Endothelial cell of umbilical vein (primary cell): ENCODE measurements around the gene JADE3. TPM values are rescaled to one million over a fixed set of nuclear protein-coding genes. Genes with fewer than 3 reads are reported as not detected.

Source experiments
- BruUV-seq: library from RNA; stranded (reverse); fragments of 400-500 nt; replicated peaks from 2 replicates; lab custom pipeline; 2021; lab: Mats Ljungman, UMichigan
- CTCF ChIA-PET: fragments of 300-600, 350-600 bp; sonication (Branson Sonifier 250); formaldehyde crosslinking; loops from one replicate; lab custom pipeline; 2021; ENCODE audit warnings: antibody characterized with exemption, inconsistent platforms; lab: Charles Lee
- POLR2A ChIA-PET: fragments of 300-600, 350-600 bp; sonication (Branson Sonifier 250); formaldehyde crosslinking; loops from one replicate; lab custom pipeline; 2021; ENCODE audit warnings: antibody characterized with exemption, inconsistent platforms; lab: Charles Lee
- DNase-seq: peaks from one replicate; pipeline ENCODE4 v3.0.0-alpha.2; 2011; ENCODE audit warnings: low read depth, low spot score
- FAIRE-seq: peaks from 2 replicates; lab custom pipeline; 2011; peaks lifted over from hg19 to GRCh38; lab: Jason Lieb, UNC
- H2AFZ ChIP-seq: 2 replicates; pipeline ENCODE4 v1.6.0; 2012; ENCODE audit warnings: low read depth, low read length, control low read depth, inconsistent platforms
- H3K27ac ChIP-seq: 2 replicates; pipeline ENCODE4 v1.5.1; 2011; ENCODE audit warnings: low read depth, mild to moderate bottlenecking, control low read depth, low read length, moderate library complexity; ENCODE audit not compliant: insufficient read depth
- H3K27me3 ChIP-seq, 2 experiments: 2 replicates each; pipeline versions ENCODE4 v1.6.0 to v1.6.1; 2011; ENCODE audit warnings: low read length in 2 of 2, mixed read lengths in 1 of 2; ENCODE audit not compliant: control insufficient read depth in 2 of 2, insufficient read depth in 2 of 2
- H3K36me3 ChIP-seq, 2 experiments: 2 replicates in 1 of 2; 3 replicates in 1 of 2; pipeline ENCODE4 v1.5.1; 2011; ENCODE audit warnings: low read length in 2 of 2, mild to moderate bottlenecking in 1 of 2, moderate library complexity in 1 of 2; ENCODE audit not compliant: control insufficient read depth in 2 of 2, insufficient read depth in 2 of 2; ENCODE audit errors: extremely low read depth in 1 of 2
- H3K4me1 ChIP-seq: 3 replicates; pipeline ENCODE4 v1.5.1; 2011; ENCODE audit warnings: mild to moderate bottlenecking, low read length; ENCODE audit not compliant: control insufficient read depth, insufficient read depth; ENCODE audit errors: extremely low read depth
- H3K4me2 ChIP-seq: 2 replicates; pipeline ENCODE4 v1.6.1; 2011; ENCODE audit warnings: low read length, control low read depth, mixed read lengths; ENCODE audit not compliant: insufficient read depth
- H3K4me3 ChIP-seq, 3 experiments: fragments of 200-600 bp in 1 of 3; sonication (generic), shearing (Covaris generic) in 1 of 3; replicated peaks in 1 of 3; 2 replicates each; pipeline ENCODE4 v1.5.1; 2011 to 2016; ENCODE audit warnings: control low read depth in 3 of 3, low read length in 3 of 3, mild to moderate bottlenecking in 2 of 3, inconsistent platforms in 1 of 3, low read depth in 1 of 3, moderate library complexity in 1 of 3; ENCODE audit not compliant: insufficient read depth in 1 of 3
- H3K79me2 ChIP-seq: 2 replicates; pipeline ENCODE4 v1.6.0; 2012; ENCODE audit warnings: low read length, inconsistent platforms; ENCODE audit not compliant: control insufficient read depth, insufficient read depth
- H3K9ac ChIP-seq: replicated peaks from 2 replicates; pipeline ENCODE3; 2011; ENCODE audit warnings: low read length, control low read depth; ENCODE audit not compliant: insufficient read depth; ENCODE audit errors: extremely low read depth
- H3K9me1 ChIP-seq: replicated peaks from 3 replicates; pipeline ENCODE4 v1.6.0; 2011; ENCODE audit warnings: mild to moderate bottlenecking, low read length; ENCODE audit not compliant: control insufficient read depth, insufficient read depth; ENCODE audit errors: extremely low read depth
- H3K9me3 ChIP-seq: replicated peaks from 2 replicates; pipeline ENCODE4 v1.5.1; 2012; ENCODE audit warnings: low read length, inconsistent platforms; ENCODE audit not compliant: control insufficient read depth, insufficient read depth
- H4K20me1 ChIP-seq: replicated peaks from 2 replicates; pipeline ENCODE3; 2011; ENCODE audit warnings: mild to moderate bottlenecking, low read length; ENCODE audit not compliant: control insufficient read depth, insufficient read depth; ENCODE audit errors: extremely low read depth
- CTCF ChIP-seq, 2 donors: IDR thresholded peaks; 1 replicate in 1 of 2; 2 replicates in 1 of 2; pipeline ENCODE4 v1.5.1; 2011; ENCODE audit warnings: low read length in 2 of 2, mild to moderate bottlenecking in 2 of 2, moderate library complexity in 2 of 2, control low read depth in 1 of 2, inconsistent platforms in 1 of 2, low read depth in 1 of 2; ENCODE audit not compliant: insufficient read depth in 1 of 2; ENCODE audit errors: extremely low read depth in 1 of 2
- EZH2 ChIP-seq: IDR thresholded peaks from 2 replicates; pipeline ENCODE4 v1.6.1; 2012; ENCODE audit warnings: borderline replicate concordance, low read depth, mild to moderate bottlenecking, moderate library complexity, low read length, inconsistent platforms; ENCODE audit not compliant: severe bottlenecking
- FOS ChIP-seq: IDR thresholded peaks from 2 replicates; pipeline ENCODE4 v1.6.1; 2011; ENCODE audit warnings: mild to moderate bottlenecking, low read length, moderate library complexity, borderline replicate concordance; ENCODE audit not compliant: insufficient read depth
- GATA2 ChIP-seq: IDR thresholded peaks from 2 replicates; pipeline ENCODE4 v1.7.0; 2011; ENCODE audit warnings: low read depth, mild to moderate bottlenecking, moderate library complexity, mixed read lengths, low read length; ENCODE audit not compliant: insufficient read length, insufficient read depth
- JUN ChIP-seq: IDR thresholded peaks from 2 replicates; pipeline ENCODE4 v1.6.1; 2011; ENCODE audit warnings: borderline replicate concordance, low read depth; ENCODE audit not compliant: insufficient read length, insufficient read depth
- MAX ChIP-seq: IDR thresholded peaks from 2 replicates; pipeline ENCODE4 v1.6.1; 2011; ENCODE audit not compliant: insufficient read depth, insufficient read length
- MYC ChIP-seq: IDR thresholded peaks from one replicate; pipeline ENCODE4 v1.6.1; 2011; ENCODE audit warnings: mild to moderate bottlenecking, low read depth, low read length
- POLR2A ChIP-seq: IDR thresholded peaks from 2 replicates; pipeline ENCODE4 v1.6.1; 2012; ENCODE audit warnings: low read depth, mild to moderate bottlenecking, control low read depth, low read length
- POLR2AphosphoS5 ChIP-seq: IDR thresholded peaks from 2 replicates; pipeline ENCODE4 v1.6.1; 2012; ENCODE audit warnings: low read depth, mild to moderate bottlenecking, control low read depth, low read length, moderate library complexity; ENCODE audit not compliant: insufficient read depth
- dilution Hi-C: fragments of 300-500 bp; cut with MboI; formaldehyde crosslinking; loops from one replicate; pipeline ENCODE4 v1.15.0; 2019; ENCODE audit warnings: low sequenced_read_pairs; ENCODE audit not compliant: extremely low pct_ligation_motif_present
- intact Hi-C: fragments of 100-400 bp; cut with micrococcal nuclease; formaldehyde crosslinking; loops from one replicate; pipeline ENCODE4 v1.10.0; 2022
- polyA plus RNA-seq, 4 experiments: library from polyadenylated mRNA; depleted of rRNA in 3 of 4; stranded (reverse) in 3 of 4; unstranded in 1 of 4; fragments of >200 nt; gene quantifications; 2 replicates each; pipeline versions ENCODE4 v1.2.1 to v1.2.3, GENCODE V29; 2011 to 2012; ENCODE audit warnings: missing spikeins in 1 of 4
- total RNA-seq: library from RNA; stranded (reverse); gene quantifications from 2 replicates; pipeline ENCODE4 v1.2.3, GENCODE V29; 2021

JADE3 gene
- total and polyA plus RNA-seq, 2 donors (not counting 3 experiments of a cell fraction or from before 2014, with no cell fraction given), result 4.9 to 18.4 TPM

GRCh38 chrX:46953137-46953527 is 40.9 kb downstream of the JADE3 start:
- no peak for FAIRE-seq
- CTCF ChIA-PET, result no interaction called here

More at GRCh38 chrX:46953137-46953527, 40.9 kb downstream of the JADE3 start:
- Histone ChIP-seq H3K27ac (no peak overlapping the region), H3K4me2 (no peak overlapping the region), H3K9me1 (no peaks in the 10 kb centered on the region), H3K27me3 (no peaks in the 10 kb centered on the region), H4K20me1 (no peaks in the 10 kb centered on the region), H3K9ac (no peak overlapping the region), H3K79me2 (peaks cover 2% of the 10 kb centered on the region), H3K9me3 (no peaks in the 10 kb centered on the region), H3K4me1 (peaks cover 13% of the 10 kb centered on the region), H2AFZ (no peak overlapping the region), H3K4me3 (no peak overlapping the region), H3K36me3 (no peaks in the 10 kb centered on the region)
- no peak for TF ChIP-seq MYC
- no peak for TF ChIP-seq EZH2
- no peak for TF ChIP-seq GATA2
- no peak for TF ChIP-seq POLR2A
- TF ChIP-seq FOS, result no peak
- no peak for TF ChIP-seq CTCF (IDR thresholded peaks at IDR 0.05; ENCODE audit: extremely low read depth in 1 of 2, insufficient read depth in 1 of 2, low read depth in 1 of 2, low read length in 2 of 2)
- no peak for TF ChIP-seq JUN
- no peak for TF ChIP-seq POLR2AphosphoS5
- no peak for TF ChIP-seq MAX
- DNase-seq, result no peak
- intact Hi-C loops (no loop called here), dilution Hi-C loops (no loop called here)
- POLR2A ChIA-PET, result interaction anchor here (0.7 kb wide), 1 partner anchor 14 kb away, joined by 3 read pairs; no protein-coding TSS in a partner anchor
- BruUV-seq, result no TSS peak
